HepG2 (cell line): ENCODE data around the gene XXYLT1. TPM values are rescaled to one million over a fixed set of nuclear protein-coding genes. Genes with fewer than 3 reads are reported as not detected.

ENCODE experiments used
- ATAC-seq: fragments of 200-7000 bp; cut with Tn5 transposase; 3 replicates; pipeline ENCODE4 v1.9.1; 2020; ENCODE audit warnings: mild to moderate bottlenecking, moderate library complexity
- BruUV-seq: library from RNA; stranded (reverse); fragments of 400-500 nt; replicated peaks from 2 replicates; lab custom pipeline; 2021; lab: Mats Ljungman, UMichigan
- CTCF ChIA-PET: fragments of 300-600 bp; formaldehyde crosslinking; extraction: SDS; loops from one replicate; lab custom pipeline; 2021; ENCODE audit warnings: low total read pairs, inconsistent platforms, low intra/inter-chr PET ratio; lab: Yijun Ruan, JAX
- POLR2A ChIA-PET: fragments of 350-600 bp; sonication (Branson Sonifier 250); formaldehyde crosslinking; loops from one replicate; lab custom pipeline; 2020; ENCODE audit warnings: antibody characterized with exemption, inconsistent platforms; lab: Yijun Ruan, JAX
- DNase-seq: peaks from one replicate; pipeline ENCODE4 v3.0.0-alpha.2; 2015; ENCODE audit warnings: low spot score
- FAIRE-seq: peaks from 3 replicates; lab custom pipeline; 2011; peaks lifted over from hg19 to GRCh38; lab: Jason Lieb, UNC
- H2AFZ ChIP-seq: one replicate; pipeline ENCODE4 v1.6.1; 2011; ENCODE audit warnings: low read length, inconsistent platforms
- H3K27ac ChIP-seq: fragments of 300-600 bp; 3 replicates; pipeline ENCODE4 v1.8.0; 2011; ENCODE audit warnings: mixed run types, mild to moderate bottlenecking, mixed read lengths, low read length, inconsistent platforms; ENCODE audit not compliant: insufficient read depth; ENCODE audit errors: extremely low read length
- H3K27me3 ChIP-seq, 2 experiments: fragments of 200-600 bp in 1 of 2; 2 replicates in 1 of 2; 3 replicates in 1 of 2; pipeline versions ENCODE4 v1.6.0 to v1.8.0; 2011; ENCODE audit warnings: low read length in 2 of 2, mild to moderate bottlenecking in 2 of 2, moderate library complexity in 2 of 2, inconsistent platforms in 1 of 2; ENCODE audit not compliant: insufficient read depth in 2 of 2, control insufficient read depth in 1 of 2
- H3K36me3 ChIP-seq, 2 experiments: fragments of 200-600 bp in 1 of 2; replicated peaks in 1 of 2; 2 replicates in 1 of 2; 3 replicates in 1 of 2; pipeline versions ENCODE4 v1.5.1 to v1.8.0; 2011; ENCODE audit warnings: low read length in 2 of 2, inconsistent platforms in 1 of 2; ENCODE audit not compliant: insufficient read depth in 2 of 2, control insufficient read depth in 1 of 2
- H3K4me1 ChIP-seq: 2 replicates; pipeline ENCODE4 v1.5.1; 2012; ENCODE audit warnings: low read length, inconsistent platforms; ENCODE audit not compliant: insufficient read depth
- H3K4me2 ChIP-seq: 2 replicates; pipeline ENCODE4 v1.6.0; 2011; ENCODE audit warnings: low read depth, low read length, inconsistent platforms
- H3K4me3 ChIP-seq, 3 experiments: fragments of 200-600 bp in 1 of 3; sonication (generic), shearing (Covaris generic) in 1 of 3; replicated peaks in 1 of 3; 2 replicates each; pipeline ENCODE4 v1.5.1; 2011 to 2016; ENCODE audit warnings: low read length in 3 of 3, inconsistent platforms in 2 of 3, low read depth in 2 of 3, mild to moderate bottlenecking in 2 of 3, control low read depth in 1 of 3, mixed read lengths in 1 of 3; ENCODE audit not compliant: insufficient read depth in 1 of 3
- H3K79me2 ChIP-seq: one replicate; pipeline ENCODE4 v1.6.1; 2011; ENCODE audit warnings: low read length, inconsistent platforms; ENCODE audit not compliant: insufficient read depth
- H3K9ac ChIP-seq: 2 replicates; pipeline ENCODE4 v1.6.0; 2011; ENCODE audit warnings: mild to moderate bottlenecking, low read depth, low read length, inconsistent platforms; ENCODE audit not compliant: insufficient read depth
- H3K9me3 ChIP-seq: 2 replicates; pipeline ENCODE4 v1.5.1; 2012; ENCODE audit warnings: mild to moderate bottlenecking, low read length
- H4K20me1 ChIP-seq: 2 replicates; pipeline ENCODE4 v1.6.0; 2011; ENCODE audit warnings: inconsistent platforms, mild to moderate bottlenecking, low read length, moderate library complexity; ENCODE audit not compliant: insufficient read depth
- CAMTA2 ChIP-seq: sonication (generic); formaldehyde crosslinking; IDR thresholded peaks from 2 replicates; pipeline ENCODE4 v1.4.0; 2020; ENCODE audit warnings: mild to moderate bottlenecking, missing genetic modification reagents, borderline replicate concordance
- DNMT1 ChIP-seq: sonication (generic); formaldehyde crosslinking; IDR thresholded peaks from 2 replicates; pipeline ENCODE4 v1.5.1; 2020; ENCODE audit warnings: mild to moderate bottlenecking, missing genetic modification reagents
- ELF3 ChIP-seq: IDR thresholded peaks from 2 replicates; pipeline ENCODE4 v1.6.1; 2016; ENCODE audit warnings: missing genetic modification reagents, missing compliant biosample characterization
- KDM5B ChIP-seq: sonication (generic); formaldehyde crosslinking; IDR thresholded peaks from 2 replicates; pipeline ENCODE4 v1.4.0; 2020; ENCODE audit warnings: missing genetic modification reagents, mild to moderate bottlenecking, borderline replicate concordance
- RAD51 ChIP-seq: fragments of 450-650 bp; IDR thresholded peaks from 2 replicates; pipeline ENCODE4 v1.6.1; 2016; ENCODE audit warnings: borderline replicate concordance
- ZNF232 ChIP-seq: sonication (generic); formaldehyde crosslinking; IDR thresholded peaks from 2 replicates; pipeline ENCODE4 v1.4.0; 2020; ENCODE audit warnings: missing genetic modification reagents, borderline replicate concordance
- ZNF3 ChIP-seq: IDR thresholded peaks from 2 replicates; pipeline ENCODE4 v1.7.0; 2017; ENCODE audit warnings: inconsistent platforms
- ZNF30 ChIP-seq: sonication (generic); formaldehyde crosslinking; IDR thresholded peaks from 2 replicates; pipeline ENCODE4 v1.5.0; 2020; ENCODE audit warnings: mild to moderate bottlenecking, missing genetic modification reagents
- ZNF432 ChIP-seq: sonication (generic); formaldehyde crosslinking; IDR thresholded peaks from 2 replicates; pipeline ENCODE4 v1.5.0; 2020; ENCODE audit warnings: missing genetic modification reagents, mild to moderate bottlenecking, borderline replicate concordance
- ZNF773 ChIP-seq: sonication (generic); formaldehyde crosslinking; IDR thresholded peaks from 2 replicates; pipeline ENCODE4 v1.4.0; 2020; ENCODE audit warnings: missing genetic modification reagents, borderline replicate concordance
- ZNF782 ChIP-seq: sonication (generic); formaldehyde crosslinking; IDR thresholded peaks from 2 replicates; pipeline ENCODE4 v1.4.0; 2020; ENCODE audit warnings: missing genetic modification reagents, mild to moderate bottlenecking, borderline replicate concordance
- ZNF850 ChIP-seq: sonication (generic); formaldehyde crosslinking; conservative IDR thresholded peaks from 2 replicates; pipeline ENCODE4 v1.9.0; 2021; ENCODE audit warnings: mild to moderate bottlenecking, missing genetic modification reagents
- WGBS: methylation state at CpG from one replicate; pipeline ENCODE4 v1.1.6; 2017; ENCODE audit warnings: low lambda C conversion rate; 5-methylcytosine and 5-hydroxymethylcytosine counted together
- in situ Hi-C: cut with HindIII; loops from 2 replicates; pipeline ENCODE4 v1.10.0; 2017; ENCODE audit warnings: low pct_unique_long_range_greater_than_20kb; ENCODE audit not compliant: extremely low pct_ligation_motif_present
- intact Hi-C: fragments of 100-400 bp; cut with micrococcal nuclease; formaldehyde crosslinking; loops from one replicate; pipeline ENCODE4 v1.10.0; 2022; ENCODE audit not compliant: unreplicated experiment
- polyA plus RNA-seq, 8 experiments: library from polyadenylated mRNA; depleted of rRNA in 3 of 8; stranded (reverse) in 7 of 8; unstranded in 1 of 8; fragments of >200 nt; fragmentation: Illumina TruSeq in 4 of 8; extraction: Trizol in 4 of 8; gene quantifications; 2 replicates each; pipeline versions ENCODE4 v1.2.1 to v1.2.3, GENCODE V29; 2011 to 2016; ENCODE audit warnings: low read depth in 4 of 8, missing spikeins in 1 of 8, mixed read lengths in 1 of 8; ENCODE audit not compliant: insufficient read depth in 1 of 8
- total RNA-seq, 5 experiments: library from RNA; depleted of rRNA; stranded (reverse); fragments of >200 nt; fragmentation: Illumina TruSeq; extraction: Trizol; gene quantifications; 2 replicates each; pipeline ENCODE4 v1.2.3, GENCODE V29; 2016; ENCODE audit warnings: low read depth in 1 of 5
- TF ChIP-seq, protein P1 (sequence below): sonication (generic); formaldehyde crosslinking; IDR thresholded peaks from 2 replicates; pipeline ENCODE4 v1.4.0; 2020; ENCODE audit warnings: missing genetic modification reagents, borderline replicate concordance
- TF ChIP-seq, protein P2 (sequence below): sonication (generic); formaldehyde crosslinking; IDR thresholded peaks from 2 replicates; pipeline ENCODE4 v1.5.0; 2020; ENCODE audit warnings: mild to moderate bottlenecking, missing genetic modification reagents
- TF ChIP-seq, protein P3 (sequence below): sonication (generic); formaldehyde crosslinking; IDR thresholded peaks from 2 replicates; pipeline ENCODE4 v1.5.0; 2020; ENCODE audit warnings: missing genetic modification reagents, mild to moderate bottlenecking, borderline replicate concordance

The XXYLT1 gene
- total and polyA plus RNA-seq, 2 of the 13 experiments (the other 11 are each of a cell fraction or from before 2014, with no cell fraction given): 17.7 to 19.0 TPM

DNA sequence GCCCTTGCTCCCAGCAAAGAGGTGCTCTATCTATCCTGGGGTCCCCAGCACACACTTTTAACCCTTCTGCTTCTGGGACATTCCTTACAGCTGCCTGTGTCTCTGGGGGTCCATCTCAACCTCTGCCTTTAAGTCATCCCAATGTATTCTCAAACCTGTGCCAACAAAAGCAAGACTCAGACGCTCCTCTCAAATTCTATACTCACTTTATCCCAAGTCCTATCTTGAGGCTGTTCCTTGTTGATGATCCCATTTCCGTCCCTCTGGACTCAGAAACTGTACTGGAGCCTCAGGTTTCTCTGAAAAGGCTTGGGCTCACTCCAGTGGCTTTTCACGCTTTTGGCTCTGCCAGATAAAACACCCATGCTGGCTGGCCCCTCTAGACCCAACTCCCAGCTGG, 69.7 kb downstream of the XXYLT1 start:
- Histone ChIP-seq H2AFZ (no peak overlapping the region), H3K4me3 (no peak overlapping the region), H3K36me3 (no peaks in the 10 kb centered on the region; a peak in 1 of 5 replicates), H3K9ac (no peak overlapping the region)
- POLR2A ChIA-PET: no interaction called here
- 100% methylated on average over 3 of the region's 3 CpGs for WGBS
- in situ Hi-C loops: no loop called here
- DNase-seq: no peak
- no TSS peak for BruUV-seq
- TF ChIP-seq ZNF773: no peak
- no peak for TF ChIP-seq DNMT1 (CRISPR knock-in tag)
- TF ChIP-seq RAD51: no peak
- TF ChIP-seq ZNF3 (CRISPR knock-in tag): no peak
- TF ChIP-seq ZNF30: no peak
- TF ChIP-seq, protein P1, sequence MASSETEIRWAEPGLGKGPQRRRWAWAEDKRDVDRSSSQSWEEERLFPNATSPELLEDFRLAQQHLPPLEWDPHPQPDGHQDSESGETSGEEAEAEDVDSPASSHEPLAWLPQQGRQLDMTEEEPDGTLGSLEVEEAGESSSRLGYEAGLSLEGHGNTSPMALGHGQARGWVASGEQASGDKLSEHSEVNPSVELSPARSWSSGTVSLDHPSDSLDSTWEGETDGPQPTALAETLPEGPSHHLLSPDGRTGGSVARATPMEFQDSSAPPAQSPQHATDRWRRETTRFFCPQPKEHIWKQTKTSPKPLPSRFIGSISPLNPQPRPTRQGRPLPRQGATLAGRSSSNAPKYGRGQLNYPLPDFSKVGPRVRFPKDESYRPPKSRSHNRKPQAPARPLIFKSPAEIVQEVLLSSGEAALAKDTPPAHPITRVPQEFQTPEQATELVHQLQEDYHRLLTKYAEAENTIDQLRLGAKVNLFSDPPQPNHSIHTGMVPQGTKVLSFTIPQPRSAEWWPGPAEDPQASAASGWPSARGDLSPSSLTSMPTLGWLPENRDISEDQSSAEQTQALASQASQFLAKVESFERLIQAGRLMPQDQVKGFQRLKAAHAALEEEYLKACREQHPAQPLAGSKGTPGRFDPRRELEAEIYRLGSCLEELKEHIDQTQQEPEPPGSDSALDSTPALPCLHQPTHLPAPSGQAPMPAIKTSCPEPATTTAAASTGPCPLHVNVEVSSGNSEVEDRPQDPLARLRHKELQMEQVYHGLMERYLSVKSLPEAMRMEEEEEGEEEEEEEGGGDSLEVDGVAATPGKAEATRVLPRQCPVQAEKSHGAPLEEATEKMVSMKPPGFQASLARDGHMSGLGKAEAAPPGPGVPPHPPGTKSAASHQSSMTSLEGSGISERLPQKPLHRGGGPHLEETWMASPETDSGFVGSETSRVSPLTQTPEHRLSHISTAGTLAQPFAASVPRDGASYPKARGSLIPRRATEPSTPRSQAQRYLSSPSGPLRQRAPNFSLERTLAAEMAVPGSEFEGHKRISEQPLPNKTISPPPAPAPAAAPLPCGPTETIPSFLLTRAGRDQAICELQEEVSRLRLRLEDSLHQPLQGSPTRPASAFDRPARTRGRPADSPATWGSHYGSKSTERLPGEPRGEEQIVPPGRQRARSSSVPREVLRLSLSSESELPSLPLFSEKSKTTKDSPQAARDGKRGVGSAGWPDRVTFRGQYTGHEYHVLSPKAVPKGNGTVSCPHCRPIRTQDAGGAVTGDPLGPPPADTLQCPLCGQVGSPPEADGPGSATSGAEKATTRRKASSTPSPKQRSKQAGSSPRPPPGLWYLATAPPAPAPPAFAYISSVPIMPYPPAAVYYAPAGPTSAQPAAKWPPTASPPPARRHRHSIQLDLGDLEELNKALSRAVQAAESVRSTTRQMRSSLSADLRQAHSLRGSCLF (CRISPR knock-in tag): no peak
- no peak for TF ChIP-seq ZNF782
- TF ChIP-seq ZNF432 (CRISPR knock-in tag): no peak
- no peak for TF ChIP-seq CAMTA2 (CRISPR knock-in tag)
- no peak for TF ChIP-seq ZNF850 (CRISPR knock-in tag)
- no peak for TF ChIP-seq ELF3
- TF ChIP-seq ZNF232 (CRISPR knock-in tag): no peak
- TF ChIP-seq KDM5B (CRISPR knock-in tag): no peak
- TF ChIP-seq, protein P2, sequence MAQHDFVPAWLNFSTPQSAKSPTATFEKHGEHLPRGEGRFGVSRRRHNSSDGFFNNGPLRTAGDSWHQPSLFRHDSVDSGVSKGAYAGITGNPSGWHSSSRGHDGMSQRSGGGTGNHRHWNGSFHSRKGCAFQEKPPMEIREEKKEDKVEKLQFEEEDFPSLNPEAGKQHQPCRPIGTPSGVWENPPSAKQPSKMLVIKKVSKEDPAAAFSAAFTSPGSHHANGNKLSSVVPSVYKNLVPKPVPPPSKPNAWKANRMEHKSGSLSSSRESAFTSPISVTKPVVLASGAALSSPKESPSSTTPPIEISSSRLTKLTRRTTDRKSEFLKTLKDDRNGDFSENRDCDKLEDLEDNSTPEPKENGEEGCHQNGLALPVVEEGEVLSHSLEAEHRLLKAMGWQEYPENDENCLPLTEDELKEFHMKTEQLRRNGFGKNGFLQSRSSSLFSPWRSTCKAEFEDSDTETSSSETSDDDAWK: no peak
- TF ChIP-seq, protein P3, sequence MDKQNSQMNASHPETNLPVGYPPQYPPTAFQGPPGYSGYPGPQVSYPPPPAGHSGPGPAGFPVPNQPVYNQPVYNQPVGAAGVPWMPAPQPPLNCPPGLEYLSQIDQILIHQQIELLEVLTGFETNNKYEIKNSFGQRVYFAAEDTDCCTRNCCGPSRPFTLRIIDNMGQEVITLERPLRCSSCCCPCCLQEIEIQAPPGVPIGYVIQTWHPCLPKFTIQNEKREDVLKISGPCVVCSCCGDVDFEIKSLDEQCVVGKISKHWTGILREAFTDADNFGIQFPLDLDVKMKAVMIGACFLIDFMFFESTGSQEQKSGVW (CRISPR knock-in tag): no peak
- TF ChIP-seq, all 625 proteins: peak for 0
- Histone ChIP-seq H3K79me2 (peaks cover 8% of the 10 kb centered on the region), H4K20me1 (no peaks in the 10 kb centered on the region), H3K27me3 (no peaks in the 10 kb centered on the region), H3K4me1 (peaks cover 75% of the 10 kb centered on the region), H3K27ac (no peak overlapping the region), H3K4me2 (no peak overlapping the region), H3K9me3 (no peaks in the 10 kb centered on the region)
- ATAC-seq (no peak), FAIRE-seq (no peak)
- intact Hi-C loops: no loop called here
- CTCF ChIA-PET: no interaction called here
